RWPE2 (cell line): ENCODE measurements around the gene WHRN.

Source experiments
- ATAC-seq: fragments of 200-7000 bp; cut with Tn5 transposase; 3 replicates; pipeline ENCODE4 v1.9.1; 2021; ENCODE audit warnings: low read depth
- DNase-seq: peaks from one replicate; pipeline ENCODE4 v3.0.0-alpha.2; 2020; ENCODE audit warnings: low spot score
- H3K27ac ChIP-seq: fragments of 450-650 bp; 2 replicates; pipeline ENCODE4 v1.5.1; 2017; ENCODE audit warnings: mild to moderate bottlenecking; ENCODE audit not compliant: poor library complexity, severe bottlenecking
- H3K27me3 ChIP-seq: fragments of 250-450 bp; sonication (Bioruptor Pico); 2 replicates; pipeline ENCODE4 v1.5.1; 2021; ENCODE audit warnings: mild to moderate bottlenecking, moderate library complexity; ENCODE audit not compliant: insufficient read depth, poor library complexity, severe bottlenecking
- H3K36me3 ChIP-seq: fragments of 250-450 bp; sonication (Bioruptor Pico); 2 replicates; pipeline ENCODE4 v1.5.1; 2020; ENCODE audit warnings: low read depth, mild to moderate bottlenecking, moderate library complexity
- H3K4me1 ChIP-seq: fragments of 250-450 bp; sonication (Bioruptor Pico); 2 replicates; pipeline ENCODE4 v1.5.1; 2021; ENCODE audit warnings: mild to moderate bottlenecking, moderate library complexity; ENCODE audit not compliant: insufficient read depth, poor library complexity, severe bottlenecking
- H3K4me3 ChIP-seq: fragments of 250-450 bp; sonication (Bioruptor Pico); 2 replicates; pipeline ENCODE4 v1.5.1; 2021; ENCODE audit warnings: mild to moderate bottlenecking, moderate library complexity; ENCODE audit not compliant: severe bottlenecking
- H3K9me3 ChIP-seq: fragments of 250-450 bp; sonication (Bioruptor Pico); 2 replicates; pipeline ENCODE4 v1.5.1; 2021; ENCODE audit warnings: mild to moderate bottlenecking, moderate library complexity; ENCODE audit not compliant: severe bottlenecking
- TF ChIP-seq, protein P1 (sequence below): fragments of 450-650 bp; IDR thresholded peaks from one replicate; pipeline ENCODE4 v1.5.1; 2017; ENCODE audit warnings: mild to moderate bottlenecking, moderate library complexity; ENCODE audit not compliant: poor library complexity, severe bottlenecking

Gene WHRN

GRCh38 chr9:114494776-114495569, 10.3 kb downstream of the WHRN start:
- H3K36me3 ChIP-seq, result no peaks in the 10 kb centered on the region
- ATAC-seq, result no peak
- H3K4me3 ChIP-seq, result no peak overlapping the region
- no peak overlapping the region for H3K27ac ChIP-seq
- no peaks in the 10 kb centered on the region for H3K27me3 ChIP-seq
- no peaks in the 10 kb centered on the region for H3K4me1 ChIP-seq
- DNase-seq, result no peak
- TF ChIP-seq, protein P1, sequence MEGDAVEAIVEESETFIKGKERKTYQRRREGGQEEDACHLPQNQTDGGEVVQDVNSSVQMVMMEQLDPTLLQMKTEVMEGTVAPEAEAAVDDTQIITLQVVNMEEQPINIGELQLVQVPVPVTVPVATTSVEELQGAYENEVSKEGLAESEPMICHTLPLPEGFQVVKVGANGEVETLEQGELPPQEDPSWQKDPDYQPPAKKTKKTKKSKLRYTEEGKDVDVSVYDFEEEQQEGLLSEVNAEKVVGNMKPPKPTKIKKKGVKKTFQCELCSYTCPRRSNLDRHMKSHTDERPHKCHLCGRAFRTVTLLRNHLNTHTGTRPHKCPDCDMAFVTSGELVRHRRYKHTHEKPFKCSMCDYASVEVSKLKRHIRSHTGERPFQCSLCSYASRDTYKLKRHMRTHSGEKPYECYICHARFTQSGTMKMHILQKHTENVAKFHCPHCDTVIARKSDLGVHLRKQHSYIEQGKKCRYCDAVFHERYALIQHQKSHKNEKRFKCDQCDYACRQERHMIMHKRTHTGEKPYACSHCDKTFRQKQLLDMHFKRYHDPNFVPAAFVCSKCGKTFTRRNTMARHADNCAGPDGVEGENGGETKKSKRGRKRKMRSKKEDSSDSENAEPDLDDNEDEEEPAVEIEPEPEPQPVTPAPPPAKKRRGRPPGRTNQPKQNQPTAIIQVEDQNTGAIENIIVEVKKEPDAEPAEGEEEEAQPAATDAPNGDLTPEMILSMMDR, result no peak
- H3K9me3 ChIP-seq, result no peaks in the 10 kb centered on the region

GRCh38 chr9:114493521-114494184, 11.6 kb downstream of the WHRN start:
- TF ChIP-seq, protein P1, result no peak
- DNase-seq, result no peak

GRCh38 chr9:114492991-114493390, 12.3 kb downstream of the WHRN start:
- H3K27me3 ChIP-seq, result no peaks in the 10 kb centered on the region
- H3K4me1 ChIP-seq, result no peaks in the 10 kb centered on the region
- H3K4me3 ChIP-seq, result no peak overlapping the region
- TF ChIP-seq, protein P1, result no peak
- no peaks in the 10 kb centered on the region for H3K9me3 ChIP-seq
- no peaks in the 10 kb centered on the region for H3K36me3 ChIP-seq
- no peak overlapping the region for H3K27ac ChIP-seq
- no peak for DNase-seq
- no peak for ATAC-seq

More at GRCh38 chr9:114493521-114494184, 11.6 kb downstream of the WHRN start:
- Histone ChIP-seq H3K27ac (no peak overlapping the region), H3K9me3 (no peaks in the 10 kb centered on the region), H3K4me3 (no peak overlapping the region), H3K27me3 (no peaks in the 10 kb centered on the region), H3K36me3 (no peaks in the 10 kb centered on the region), H3K4me1 (no peaks in the 10 kb centered on the region)
- no peak for ATAC-seq

GRCh38 chr9:114491430-114492003, 13.8 kb downstream of the WHRN start:
- H3K4me1 ChIP-seq, result no peaks in the 10 kb centered on the region

More at GRCh38 chr9:114491430-114492003, 13.8 kb downstream of the WHRN start:
- TF ChIP-seq, protein P1, result no peak
- H3K27me3 ChIP-seq, result no peaks in the 10 kb centered on the region
- no peak overlapping the region for H3K4me3 ChIP-seq
- ATAC-seq (no peak), DNase-seq (no peak)
- no peaks in the 10 kb centered on the region for H3K36me3 ChIP-seq
- no peak overlapping the region for H3K27ac ChIP-seq
- no peaks in the 10 kb centered on the region for H3K9me3 ChIP-seq
